Calu3 (cell line): ENCODE measurements around the gene KRT6B. TPM values are rescaled to one million over a fixed set of nuclear protein-coding genes. Genes with fewer than 3 reads are reported as not detected.

Source experiments
- BruUV-seq: library from RNA; stranded (reverse); fragments of 400-500 nt; replicated peaks from 2 replicates; lab custom pipeline; 2021; lab: Mats Ljungman, UMichigan
- CTCF ChIA-PET: fragments of 300-600 bp; sonication (Branson Sonifier 250); formaldehyde crosslinking; loops from one replicate; lab custom pipeline; 2022; ENCODE audit warnings: antibody characterized with exemption; lab: Charles Lee
- DNase-seq: peaks from one replicate; pipeline ENCODE4 v3.0.0; 2022
- H3K27ac Mint-ChIP-seq: one replicate; pipeline ENCODE4 v1.8.0; 2022; ENCODE audit warnings: mixed read lengths; ENCODE audit not compliant: unreplicated experiment
- H3K27me3 Mint-ChIP-seq: one replicate; pipeline ENCODE4 v1.8.0; 2022; ENCODE audit warnings: mixed read lengths; ENCODE audit not compliant: unreplicated experiment
- H3K36me3 Mint-ChIP-seq: one replicate; pipeline ENCODE4 v1.8.0; 2022; ENCODE audit warnings: mild to moderate bottlenecking, moderate library complexity, mixed read lengths; ENCODE audit not compliant: insufficient read depth, unreplicated experiment
- H3K4me1 Mint-ChIP-seq: one replicate; pipeline ENCODE4 v1.8.0; 2022; ENCODE audit warnings: mild to moderate bottlenecking, low read depth, mixed read lengths; ENCODE audit not compliant: unreplicated experiment
- H3K4me3 Mint-ChIP-seq: one replicate; pipeline ENCODE4 v1.8.0; 2022; ENCODE audit warnings: mild to moderate bottlenecking, low read depth, moderate library complexity, mixed read lengths; ENCODE audit not compliant: unreplicated experiment
- H3K9me3 Mint-ChIP-seq: one replicate; pipeline ENCODE4 v1.8.0; 2022; ENCODE audit warnings: low read depth, mixed read lengths; ENCODE audit not compliant: unreplicated experiment
- intact Hi-C: fragments of 100-400 bp; cut with micrococcal nuclease; formaldehyde crosslinking; loops from one replicate; pipeline ENCODE4 v1.10.0; 2022; ENCODE audit not compliant: unreplicated experiment
- total RNA-seq: library from RNA; stranded (reverse); gene quantifications from 2 replicates; pipeline ENCODE4 v1.2.3, GENCODE V29; 2022
- TF ChIP-seq, protein P1 (sequence below): fragments of 200-600 bp; IDR thresholded peaks from one replicate; pipeline ENCODE4 v1.8.0; 2022; ENCODE audit warnings: antibody characterized with exemption; ENCODE audit not compliant: unreplicated experiment

The KRT6B gene
- total RNA-seq, 1 experiment from 2014 or later: 5.6 TPM

DNA sequence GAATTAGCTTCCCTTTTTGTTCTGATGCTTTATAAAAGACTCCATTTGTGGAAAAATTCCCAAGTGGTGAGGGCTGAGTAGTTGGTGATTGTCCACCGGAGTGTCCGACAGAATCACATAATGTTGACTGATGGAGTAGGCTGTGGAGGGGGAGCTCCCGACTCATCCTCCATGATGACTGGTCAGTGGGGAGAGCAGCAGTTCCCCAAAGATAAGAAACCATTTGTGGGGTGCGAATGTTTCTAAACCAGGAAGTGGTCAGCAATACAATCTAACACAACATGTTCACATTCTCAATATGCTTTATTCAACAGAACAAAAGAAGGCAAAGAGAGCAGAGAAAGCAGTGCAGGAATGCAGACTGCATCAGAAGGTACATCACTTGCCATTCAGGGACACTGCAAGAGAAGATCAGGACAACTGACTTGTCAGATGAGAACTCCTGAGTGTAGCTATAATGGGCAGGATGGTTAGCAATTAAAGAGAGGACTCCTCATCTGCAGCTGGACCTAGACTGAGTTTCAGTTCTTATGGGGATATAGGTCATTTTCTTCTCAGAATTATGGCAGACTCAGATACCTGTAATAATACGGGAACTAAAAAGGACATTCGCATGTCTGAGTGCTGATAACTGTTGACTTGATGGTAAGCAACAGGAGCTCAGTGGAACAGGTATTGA is 5.4 kb downstream of the KRT6B start:
- H3K27me3 Mint-ChIP-seq: no peaks in the 10 kb centered on the region
- CTCF ChIA-PET: no interaction called here
- H3K4me1 Mint-ChIP-seq: peaks cover 18% of the 10 kb centered on the region
- H3K27ac Mint-ChIP-seq: no peak overlapping the region
- no peak for DNase-seq
- no peak overlapping the region for H3K4me3 Mint-ChIP-seq
- intact Hi-C loops: no loop called here
- TF ChIP-seq, protein P1, sequence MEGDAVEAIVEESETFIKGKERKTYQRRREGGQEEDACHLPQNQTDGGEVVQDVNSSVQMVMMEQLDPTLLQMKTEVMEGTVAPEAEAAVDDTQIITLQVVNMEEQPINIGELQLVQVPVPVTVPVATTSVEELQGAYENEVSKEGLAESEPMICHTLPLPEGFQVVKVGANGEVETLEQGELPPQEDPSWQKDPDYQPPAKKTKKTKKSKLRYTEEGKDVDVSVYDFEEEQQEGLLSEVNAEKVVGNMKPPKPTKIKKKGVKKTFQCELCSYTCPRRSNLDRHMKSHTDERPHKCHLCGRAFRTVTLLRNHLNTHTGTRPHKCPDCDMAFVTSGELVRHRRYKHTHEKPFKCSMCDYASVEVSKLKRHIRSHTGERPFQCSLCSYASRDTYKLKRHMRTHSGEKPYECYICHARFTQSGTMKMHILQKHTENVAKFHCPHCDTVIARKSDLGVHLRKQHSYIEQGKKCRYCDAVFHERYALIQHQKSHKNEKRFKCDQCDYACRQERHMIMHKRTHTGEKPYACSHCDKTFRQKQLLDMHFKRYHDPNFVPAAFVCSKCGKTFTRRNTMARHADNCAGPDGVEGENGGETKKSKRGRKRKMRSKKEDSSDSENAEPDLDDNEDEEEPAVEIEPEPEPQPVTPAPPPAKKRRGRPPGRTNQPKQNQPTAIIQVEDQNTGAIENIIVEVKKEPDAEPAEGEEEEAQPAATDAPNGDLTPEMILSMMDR: no peak
- no peaks in the 10 kb centered on the region for H3K36me3 Mint-ChIP-seq
- peaks cover 3% of the 10 kb centered on the region for H3K9me3 Mint-ChIP-seq
- BruUV-seq: no TSS peak

DNA sequence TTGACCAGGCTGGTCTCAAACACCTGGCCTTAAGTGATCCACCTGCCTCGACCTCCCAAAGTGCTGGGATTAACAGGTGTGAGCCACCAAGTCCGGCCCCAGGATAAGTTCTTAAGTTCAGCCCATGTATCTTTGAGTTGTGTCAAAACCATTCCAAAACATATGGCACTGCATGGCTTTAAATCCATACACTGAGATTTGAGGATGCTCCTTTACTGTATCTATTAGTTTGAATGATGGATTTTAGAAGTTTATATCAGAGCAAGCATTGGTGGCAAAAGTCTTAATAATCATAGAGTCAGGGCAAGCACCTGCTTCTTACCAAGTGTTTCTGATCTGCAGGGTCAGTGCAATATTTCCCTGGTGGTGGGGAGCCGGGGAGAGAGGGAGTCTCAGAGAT is 6.1 kb downstream of the KRT6B start:
- Mint-ChIP-seq H3K27me3 (no peaks in the 10 kb centered on the region), H3K27ac (no peak overlapping the region), H3K4me1 (peaks cover 18% of the 10 kb centered on the region), H3K36me3 (no peaks in the 10 kb centered on the region), H3K9me3 (peaks cover 3% of the 10 kb centered on the region), H3K4me3 (no peak overlapping the region)
- CTCF ChIA-PET: no interaction called here
- BruUV-seq: no TSS peak
- no peak for DNase-seq
- intact Hi-C loops: no loop called here
- TF ChIP-seq, protein P1: no peak

GRCh38 chr12:52444647-52445595 is 7.0 kb downstream of the KRT6B start:
- no TSS peak for BruUV-seq
- Mint-ChIP-seq H3K9me3 (peaks cover 3% of the 10 kb centered on the region), H3K4me1 (peaks cover 18% of the 10 kb centered on the region), H3K27me3 (no peaks in the 10 kb centered on the region), H3K4me3 (no peak overlapping the region), H3K36me3 (no peaks in the 10 kb centered on the region), H3K27ac (no peak overlapping the region)
- DNase-seq: no peak
- TF ChIP-seq, protein P1: no peak
- CTCF ChIA-PET: interaction anchor here (0.7 kb wide), 1 partner anchor 430 kb away, joined by 3 read pairs; no protein-coding TSS in a partner anchor
- intact Hi-C loops: loop anchor here (5.0 kb wide), 1 partner anchor 62 kb away; no protein-coding TSS in a partner anchor

GRCh38 chr12:52443966-52444365 is 8.0 kb downstream of the KRT6B start:
- TF ChIP-seq, protein P1: no peak

More at GRCh38 chr12:52443966-52444365, 8.0 kb downstream of the KRT6B start:
- Mint-ChIP-seq H3K4me3 (no peak overlapping the region), H3K27ac (no peak overlapping the region), H3K27me3 (no peaks in the 10 kb centered on the region), H3K4me1 (peaks cover 18% of the 10 kb centered on the region), H3K9me3 (peaks cover 3% of the 10 kb centered on the region), H3K36me3 (no peaks in the 10 kb centered on the region)
- intact Hi-C loops: loop anchor here (5.0 kb wide), 1 partner anchor 63 kb away; no protein-coding TSS in a partner anchor
- no TSS peak for BruUV-seq
- CTCF ChIA-PET: no interaction called here
- no peak for DNase-seq
